IMR-90 (cell line): ENCODE results near the gene TNS2.

Experiments
- MXI1 ChIP-seq: IDR thresholded peaks from 2 replicates; pipeline ENCODE4 v1.6.1; 2012; ENCODE audit warnings: low read depth, mild to moderate bottlenecking, low read length, moderate library complexity, borderline replicate concordance
- TF ChIP-seq, protein P1 (sequence below): conservative IDR thresholded peaks from 2 replicates; pipeline ENCODE4 v1.5.1; 2012; ENCODE audit warnings: mild to moderate bottlenecking, low read depth, low read length, improper control_type of control experiment

GRCh38 chr12:53099071-53099882 lies 49.4 kb downstream of the TNS2 start:
- TF ChIP-seq, protein P1, sequence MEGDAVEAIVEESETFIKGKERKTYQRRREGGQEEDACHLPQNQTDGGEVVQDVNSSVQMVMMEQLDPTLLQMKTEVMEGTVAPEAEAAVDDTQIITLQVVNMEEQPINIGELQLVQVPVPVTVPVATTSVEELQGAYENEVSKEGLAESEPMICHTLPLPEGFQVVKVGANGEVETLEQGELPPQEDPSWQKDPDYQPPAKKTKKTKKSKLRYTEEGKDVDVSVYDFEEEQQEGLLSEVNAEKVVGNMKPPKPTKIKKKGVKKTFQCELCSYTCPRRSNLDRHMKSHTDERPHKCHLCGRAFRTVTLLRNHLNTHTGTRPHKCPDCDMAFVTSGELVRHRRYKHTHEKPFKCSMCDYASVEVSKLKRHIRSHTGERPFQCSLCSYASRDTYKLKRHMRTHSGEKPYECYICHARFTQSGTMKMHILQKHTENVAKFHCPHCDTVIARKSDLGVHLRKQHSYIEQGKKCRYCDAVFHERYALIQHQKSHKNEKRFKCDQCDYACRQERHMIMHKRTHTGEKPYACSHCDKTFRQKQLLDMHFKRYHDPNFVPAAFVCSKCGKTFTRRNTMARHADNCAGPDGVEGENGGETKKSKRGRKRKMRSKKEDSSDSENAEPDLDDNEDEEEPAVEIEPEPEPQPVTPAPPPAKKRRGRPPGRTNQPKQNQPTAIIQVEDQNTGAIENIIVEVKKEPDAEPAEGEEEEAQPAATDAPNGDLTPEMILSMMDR, result peak; percentile 97
- no peak for TF ChIP-seq MXI1
